HG02884 (cell line): ENCODE measurements around the gene MYCBP.
A peak's percentile ranks its signal among the peaks of the same experiment; 100 is the strongest.
"Not testable (repeated sequence)": the region's sequence is repeated elsewhere in the genome, so short reads cannot be mapped to it uniquely, and the experiment has no call there.

Experiments used
- ATAC-seq: cut with Tn5 transposase; IDR thresholded peaks from one replicate; pipeline ENCODE4 v1.9.1; 2021; ENCODE audit warnings: mild to moderate bottlenecking, moderate library complexity; ENCODE audit not compliant: unreplicated experiment

MYCBP gene

DNA sequence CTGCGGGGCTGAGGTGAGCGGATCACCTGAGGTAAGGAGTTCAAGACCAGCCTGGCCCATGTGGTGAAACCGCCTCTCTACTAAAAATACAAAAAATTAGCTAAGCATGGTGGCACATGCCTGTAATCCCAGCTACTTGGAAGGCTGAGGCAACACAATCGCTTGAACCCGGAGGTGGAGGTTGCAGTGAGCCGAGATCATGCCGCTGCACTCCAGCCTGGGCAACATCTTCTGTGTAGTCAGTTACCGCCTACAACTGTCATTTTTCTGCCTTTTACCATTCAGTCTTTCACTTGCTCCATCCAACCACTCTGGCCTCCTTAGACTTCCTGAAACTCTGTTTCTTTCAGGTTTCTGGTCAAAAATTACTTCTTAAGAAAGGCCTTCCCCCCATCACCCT lies 2.2 kb downstream of the MYCBP start:
- ATAC-seq, result no peak

DNA sequence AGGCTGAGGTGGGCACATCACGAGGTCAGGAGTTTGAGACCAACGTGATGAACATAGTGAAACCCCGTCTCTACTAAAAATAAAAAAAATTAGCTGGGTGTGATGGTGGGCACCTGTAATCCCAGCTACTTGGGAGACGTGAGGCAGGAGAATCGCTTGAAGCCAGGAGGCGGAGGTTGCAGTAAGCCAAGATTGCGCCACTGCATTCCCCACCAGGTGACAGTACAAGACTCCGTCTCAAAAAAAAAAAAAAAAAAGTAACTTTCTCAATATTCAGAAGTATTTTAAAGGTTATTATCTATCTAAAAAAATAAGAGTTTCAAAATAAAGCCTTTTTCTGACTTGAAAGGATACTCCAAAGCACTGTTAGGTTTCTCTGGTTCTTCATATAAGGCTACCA lies 5.9 kb downstream of the MYCBP start:
- ATAC-seq, result no peak

DNA sequence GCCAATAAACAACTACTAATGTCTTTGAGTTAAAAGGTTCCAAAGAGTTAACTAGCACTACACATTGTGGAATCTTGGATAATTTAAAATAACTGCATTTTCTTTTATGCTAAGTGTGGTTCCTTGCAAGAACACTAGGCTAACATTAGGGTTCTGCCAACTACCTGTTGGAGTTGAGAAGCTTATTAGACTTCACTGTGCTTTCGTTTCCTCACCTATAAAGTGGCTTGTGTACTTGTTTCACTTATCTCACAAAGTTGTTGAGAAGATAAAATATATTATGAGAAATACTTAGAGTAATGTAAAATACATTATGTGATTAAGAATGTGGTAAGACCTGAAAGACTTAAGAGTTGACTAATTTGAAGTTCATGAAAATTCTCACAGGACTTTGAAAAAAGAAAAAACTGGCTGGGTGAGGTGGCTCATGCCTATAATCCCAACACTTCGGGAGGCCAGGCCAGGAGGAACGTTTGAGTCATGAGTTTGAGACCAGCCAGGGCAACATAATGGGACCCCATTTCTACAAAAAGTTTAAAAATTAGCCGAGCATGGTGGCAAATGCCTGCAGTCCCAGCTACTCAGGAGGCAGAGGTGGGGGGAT lies 7.9 kb downstream of the MYCBP start:
- no peak for ATAC-seq

DNA sequence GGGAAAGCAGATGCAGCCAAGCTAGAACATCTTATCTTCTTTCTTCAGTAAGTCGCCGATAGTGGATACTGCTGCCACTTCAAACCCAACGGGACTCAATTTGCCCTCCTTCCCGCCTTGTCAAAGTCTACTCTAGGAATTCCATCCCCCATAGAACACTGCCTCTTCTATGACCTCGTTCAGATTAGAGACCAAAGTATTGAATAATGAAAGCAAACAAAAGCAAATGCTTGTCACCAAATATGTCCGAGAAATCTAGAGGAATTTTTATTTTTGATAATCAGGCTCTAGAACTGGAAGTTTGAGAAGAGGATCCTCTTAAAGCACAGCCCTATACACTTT lies 12.7 kb downstream of the MYCBP start:
- ATAC-seq, result no peak

DNA sequence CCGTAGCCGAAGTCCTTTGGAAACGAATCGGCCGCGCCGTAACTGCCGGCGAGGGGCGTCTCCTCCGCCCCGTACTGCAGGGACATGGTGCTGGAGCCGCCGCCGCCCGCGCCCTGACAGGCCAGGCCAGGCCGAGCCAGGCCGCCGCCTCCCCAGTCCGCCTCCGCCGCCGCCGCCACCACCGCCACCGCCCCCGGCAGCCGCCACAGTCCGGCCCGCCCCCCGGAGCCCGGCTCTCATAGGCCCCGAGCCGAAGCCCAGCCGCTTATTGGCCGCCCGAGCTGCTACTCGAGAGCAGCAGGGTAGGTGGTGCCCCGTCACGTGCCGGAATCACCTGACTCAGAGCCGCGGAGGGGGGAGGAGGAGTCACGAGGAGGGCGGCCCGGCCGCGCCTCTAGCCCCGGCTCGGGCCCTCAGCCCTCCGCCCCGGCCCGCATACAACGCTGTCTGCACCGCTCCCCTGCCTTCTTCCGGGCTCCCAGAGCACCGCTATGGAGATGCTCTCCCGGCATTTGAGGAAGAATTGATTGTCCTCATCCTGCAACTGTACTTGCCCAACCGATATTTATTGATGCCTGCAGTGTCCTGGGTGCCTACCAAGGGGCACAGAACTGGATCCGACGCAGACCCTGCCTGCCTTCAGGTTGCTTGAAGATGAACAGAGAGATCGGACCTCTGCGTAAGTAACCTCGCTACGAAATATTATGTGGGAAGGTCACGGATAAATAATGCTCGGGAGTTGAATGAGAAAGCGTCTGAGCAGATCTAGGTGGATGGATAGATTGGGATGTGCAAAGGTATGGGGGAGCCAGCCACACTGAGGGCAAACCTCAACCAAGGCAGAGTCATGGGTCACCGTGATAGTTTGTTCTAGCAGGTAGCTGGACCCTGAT lies 13.3 kb downstream of the MYCBP start, which contains the start of gene RRAGC:
Gene RRAGC, minus strand, starts transcription at position 212 of the 893 bp plus-strand sequence. Its CDS starts 126 bp downstream, at position 86.
- peak; percentile 86 for ATAC-seq

DNA sequence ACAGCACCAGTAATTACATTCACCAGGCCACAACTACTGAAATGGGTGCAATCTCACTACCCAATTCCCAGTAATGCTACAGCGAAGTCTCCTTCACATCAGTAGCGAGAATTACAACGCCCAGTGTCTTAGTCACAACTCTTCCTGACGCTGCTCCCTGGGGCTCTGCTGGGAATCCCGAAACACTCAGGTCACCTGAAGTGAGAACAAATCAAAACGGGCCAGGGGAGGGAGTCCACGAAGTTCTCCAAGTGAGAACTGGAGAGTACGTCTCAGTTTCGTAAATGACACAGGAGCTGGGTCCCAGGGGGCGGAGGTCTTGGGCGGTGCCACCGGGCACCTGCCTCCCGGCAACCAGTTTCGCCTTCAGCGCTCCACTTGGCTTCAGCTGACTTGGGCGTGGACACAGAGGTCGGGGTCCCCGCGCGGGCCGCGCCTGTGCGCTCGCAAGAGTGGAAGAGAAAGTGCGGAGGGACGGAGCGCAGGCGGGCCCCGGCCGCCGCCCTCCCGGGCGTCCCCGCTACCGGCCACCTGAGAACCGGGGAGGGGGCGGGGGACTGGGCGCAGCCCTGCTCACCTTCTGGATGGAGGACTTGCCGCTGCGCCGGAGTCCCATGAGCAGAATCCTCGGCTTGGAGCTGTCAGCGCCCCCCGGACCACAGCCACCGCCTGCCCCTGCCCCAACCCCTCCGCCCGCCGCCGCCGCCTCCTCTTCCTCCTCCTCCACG lies 14.2 kb downstream of the MYCBP start:
- peak; percentile 27 for ATAC-seq

DNA sequence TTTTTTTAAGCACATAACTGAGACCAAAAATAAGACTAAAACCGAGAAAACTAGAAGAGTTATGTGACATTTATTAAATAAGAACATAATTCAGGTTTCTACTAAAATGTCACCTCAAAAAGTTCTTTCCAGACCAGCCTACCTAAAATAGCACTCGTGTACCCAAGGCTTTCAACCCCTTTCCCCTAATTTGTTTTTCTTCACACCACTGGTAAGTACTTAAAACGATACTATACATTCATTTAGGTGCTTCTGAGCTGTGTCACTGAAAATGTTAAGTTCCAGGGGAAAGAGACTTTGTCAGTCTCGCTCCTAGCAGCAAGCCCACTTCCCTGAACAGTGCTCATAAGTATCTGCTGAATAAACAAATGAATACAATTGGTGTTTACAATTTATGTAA lies 20.4 kb downstream of the MYCBP start:
- peak; percentile 59 for ATAC-seq

DNA sequence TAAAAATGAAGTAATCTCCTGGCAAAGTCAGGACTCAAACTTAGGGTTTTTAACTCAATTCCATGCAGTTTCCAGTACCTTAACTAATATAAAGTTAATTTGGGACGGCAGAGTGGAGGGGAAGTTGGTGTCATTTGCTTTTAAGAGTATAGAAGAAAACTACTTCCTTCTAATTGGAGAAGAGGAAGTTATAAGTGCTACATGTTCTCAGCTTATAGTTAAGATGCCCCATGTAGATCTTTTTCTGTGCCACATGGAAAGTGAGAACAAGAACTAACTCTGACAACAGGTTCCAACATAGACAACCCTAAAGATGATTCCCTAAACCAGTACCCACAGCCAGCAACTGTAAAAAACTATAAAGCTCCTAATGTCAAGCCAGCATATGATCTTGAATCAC lies 25.1 kb downstream of the MYCBP start:
- no peak for ATAC-seq

DNA sequence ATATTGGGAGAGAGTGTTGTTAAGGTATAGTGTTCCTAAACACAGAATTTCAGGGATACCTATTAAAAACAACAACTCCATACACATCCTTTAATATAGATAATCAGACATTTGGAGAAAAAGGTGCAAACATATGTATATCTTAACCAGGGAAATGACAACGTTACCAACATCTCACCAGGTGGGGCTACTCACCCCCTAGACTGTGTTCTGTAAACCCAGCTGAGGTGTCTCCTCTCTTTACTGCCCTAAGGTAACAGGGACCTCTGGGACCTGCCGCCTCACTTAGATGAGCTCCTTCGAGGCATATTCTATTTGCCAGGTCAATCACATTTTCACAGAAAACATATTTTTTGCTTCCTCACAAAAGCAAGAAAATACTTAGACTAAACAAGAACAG lies 26.9 kb downstream of the MYCBP start:
- no peak for ATAC-seq

DNA sequence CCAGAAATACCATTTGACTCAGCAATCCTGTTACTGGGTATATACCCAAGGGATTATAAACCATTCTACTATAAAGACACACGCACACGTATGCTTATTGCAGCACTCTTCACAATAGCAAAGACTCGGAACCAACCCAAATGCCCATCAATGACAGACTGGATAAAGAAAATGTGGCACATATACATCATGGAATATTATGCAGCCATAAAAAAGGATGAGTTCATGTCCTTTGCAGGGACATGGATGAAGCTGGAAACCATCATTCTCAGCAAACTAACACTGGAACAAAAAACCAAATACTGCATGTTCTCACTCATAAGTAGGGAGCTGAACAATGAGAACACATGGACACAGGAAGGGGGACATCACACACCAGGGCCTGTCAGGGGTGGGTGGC lies 28.1 kb downstream of the MYCBP start:
- not testable (repeated sequence) for ATAC-seq

DNA sequence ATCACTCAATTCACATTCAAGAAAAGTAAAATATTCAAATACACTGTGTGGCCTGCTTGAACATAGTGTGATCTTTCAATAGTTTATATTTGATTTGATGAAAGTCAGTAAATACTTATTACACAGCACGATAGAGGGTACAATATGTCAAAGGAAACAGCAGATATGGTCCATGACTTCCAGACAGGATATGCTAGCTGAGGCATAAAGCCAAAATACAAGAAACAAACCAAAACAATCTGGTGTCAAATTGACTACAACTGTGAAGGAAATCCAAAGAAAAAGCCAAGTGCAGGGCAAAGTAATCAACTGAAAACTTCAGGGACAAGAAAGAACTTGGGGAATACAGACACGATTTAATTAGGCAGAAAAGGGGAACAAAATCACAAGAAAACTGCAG lies 32.9 kb downstream of the MYCBP start:
- ATAC-seq, result no peak

DNA sequence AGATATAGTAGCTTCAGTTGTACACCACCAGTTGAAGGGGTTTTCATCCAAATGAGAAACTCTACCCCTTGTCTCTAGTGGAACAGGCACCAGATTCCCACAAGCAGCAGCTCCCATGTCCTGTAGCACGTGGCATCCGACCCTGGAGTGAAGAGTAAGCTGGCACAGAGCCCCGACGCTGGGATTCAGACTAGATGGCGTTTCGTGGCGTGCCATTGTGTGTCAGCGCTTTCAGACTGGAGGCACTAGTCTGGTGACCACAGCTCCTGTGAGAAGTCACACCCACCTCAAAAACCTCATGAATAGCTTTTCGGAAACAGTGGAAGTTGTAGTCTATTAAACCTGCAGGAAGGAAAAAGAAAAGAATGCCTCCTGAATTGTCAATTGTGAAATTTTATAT lies 33.8 kb downstream of the MYCBP start:
- ATAC-seq, result no peak

DNA sequence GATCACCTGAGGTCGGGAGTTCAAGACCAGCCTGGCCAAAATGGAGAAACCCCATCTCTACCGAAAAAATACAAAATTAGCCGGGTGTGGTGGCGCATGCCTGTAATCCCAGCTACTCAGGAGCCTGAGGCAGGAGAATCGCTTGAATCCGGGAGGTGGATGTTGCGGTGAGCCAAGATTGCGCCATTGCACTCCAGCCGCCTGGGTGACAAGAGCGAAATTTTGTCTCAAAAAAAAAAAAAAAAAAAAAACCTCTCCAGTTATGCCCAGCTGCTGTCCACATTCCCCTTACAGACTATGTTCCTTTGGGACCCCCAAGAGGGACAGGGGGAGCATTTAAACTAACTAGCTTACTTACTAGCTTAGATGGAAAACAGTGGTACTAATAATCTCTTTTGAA lies 36.8 kb downstream of the MYCBP start:
- not testable (repeated sequence) for ATAC-seq

DNA sequence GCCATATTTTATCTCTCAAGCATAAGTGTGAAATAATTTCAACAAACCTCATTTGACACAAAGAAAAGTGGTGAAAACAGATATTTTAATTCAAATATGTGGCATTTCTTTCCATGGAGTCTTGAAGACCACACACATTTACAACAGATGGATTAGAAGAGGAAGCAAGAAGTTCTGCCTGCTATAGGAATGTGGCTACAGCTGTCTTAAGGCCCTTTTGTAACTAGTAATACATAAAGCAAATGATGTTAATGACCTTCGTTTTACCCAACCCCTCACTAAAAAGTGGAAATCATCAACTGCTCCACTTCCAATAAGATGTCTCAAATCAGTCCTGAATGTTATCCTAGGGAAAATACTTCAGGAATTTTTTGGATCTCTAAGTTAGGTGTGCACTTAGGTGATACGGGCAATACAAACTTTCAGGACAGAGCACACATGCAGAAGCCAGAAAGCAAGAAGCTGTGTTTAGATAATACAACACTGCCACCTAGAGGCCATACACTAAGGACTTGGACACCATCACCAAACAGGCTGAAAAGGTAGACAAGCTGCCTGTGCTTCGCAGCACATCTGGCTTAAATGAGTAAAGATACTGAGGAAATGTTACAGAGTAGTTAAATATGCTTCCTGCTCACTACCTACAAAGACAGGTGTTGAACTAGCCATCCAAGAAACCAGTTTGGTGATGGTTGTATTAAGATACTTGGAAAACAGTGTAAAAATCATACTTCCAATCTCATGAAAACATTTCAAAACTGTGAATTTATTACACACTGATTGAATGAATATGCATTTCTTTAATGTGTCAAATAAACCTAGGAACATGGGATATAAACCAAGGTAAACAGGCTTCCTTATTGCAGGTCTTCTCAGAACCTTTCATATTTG lies 38.0 kb downstream of the MYCBP start:
- ATAC-seq, result no peak

DNA sequence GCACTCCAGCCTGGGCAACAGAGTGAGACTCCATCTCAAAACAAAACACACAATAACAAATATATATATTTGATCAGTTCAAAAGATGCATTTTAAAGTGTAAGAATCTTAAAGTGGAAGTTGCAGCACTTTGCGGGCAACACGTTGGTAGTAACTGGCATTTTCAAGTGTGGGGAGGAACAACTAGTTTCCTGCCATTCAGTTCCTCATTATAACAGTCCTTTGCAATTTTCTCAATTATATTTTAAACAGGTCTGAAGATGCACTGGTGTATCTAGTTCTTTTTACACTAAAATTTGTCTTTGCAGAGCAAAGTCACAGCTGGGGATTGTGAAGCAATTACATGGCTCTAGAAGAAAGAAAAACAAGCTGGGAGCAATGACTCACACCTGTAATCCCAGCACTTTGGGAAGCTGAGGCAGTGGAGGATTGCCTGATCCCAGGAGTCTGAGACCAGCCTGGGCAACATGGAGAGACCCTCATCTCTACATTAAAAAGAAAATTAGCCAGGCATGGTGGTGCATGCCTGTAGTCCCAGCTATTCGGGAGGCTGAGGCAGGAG lies 38.8 kb downstream of the MYCBP start:
- ATAC-seq, result no peak

DNA sequence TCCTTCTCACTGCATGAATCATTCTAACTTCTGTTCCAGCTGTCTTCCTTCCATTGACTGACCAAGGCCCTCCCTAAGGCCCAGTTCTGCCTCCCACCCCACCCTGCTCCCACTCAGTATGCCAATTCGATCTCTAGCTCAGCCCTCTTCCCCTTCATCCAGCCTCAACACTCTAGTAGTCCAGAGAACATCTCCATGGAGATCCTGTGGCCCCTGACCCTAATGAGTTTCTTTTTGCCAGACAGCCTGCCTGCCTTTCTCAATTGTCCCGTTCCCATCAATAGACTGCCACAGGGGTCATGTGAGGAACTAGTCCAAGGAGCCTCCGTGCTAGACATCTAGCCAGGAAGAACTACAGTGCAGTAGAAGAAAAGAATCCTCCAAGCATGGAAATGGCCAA lies 40.0 kb downstream of the MYCBP start:
- ATAC-seq, result no peak

DNA sequence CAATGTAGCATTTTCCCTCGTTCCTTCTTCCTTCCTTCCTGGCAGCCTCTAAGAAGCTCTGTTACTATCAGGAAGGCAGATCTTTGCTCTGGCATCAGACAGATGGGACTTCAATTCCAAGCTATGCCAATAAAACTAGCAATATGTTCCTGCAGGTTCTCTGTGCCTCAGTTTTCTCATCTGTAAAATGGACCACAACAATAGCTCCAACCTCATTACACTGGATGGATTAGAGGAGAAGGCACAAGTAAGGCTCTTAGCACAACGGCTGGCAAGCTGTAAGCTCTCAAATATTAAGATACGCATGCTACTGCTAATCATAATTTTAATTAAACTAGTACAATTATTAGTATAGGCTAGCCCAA lies 40.8 kb downstream of the MYCBP start:
- no peak for ATAC-seq

DNA sequence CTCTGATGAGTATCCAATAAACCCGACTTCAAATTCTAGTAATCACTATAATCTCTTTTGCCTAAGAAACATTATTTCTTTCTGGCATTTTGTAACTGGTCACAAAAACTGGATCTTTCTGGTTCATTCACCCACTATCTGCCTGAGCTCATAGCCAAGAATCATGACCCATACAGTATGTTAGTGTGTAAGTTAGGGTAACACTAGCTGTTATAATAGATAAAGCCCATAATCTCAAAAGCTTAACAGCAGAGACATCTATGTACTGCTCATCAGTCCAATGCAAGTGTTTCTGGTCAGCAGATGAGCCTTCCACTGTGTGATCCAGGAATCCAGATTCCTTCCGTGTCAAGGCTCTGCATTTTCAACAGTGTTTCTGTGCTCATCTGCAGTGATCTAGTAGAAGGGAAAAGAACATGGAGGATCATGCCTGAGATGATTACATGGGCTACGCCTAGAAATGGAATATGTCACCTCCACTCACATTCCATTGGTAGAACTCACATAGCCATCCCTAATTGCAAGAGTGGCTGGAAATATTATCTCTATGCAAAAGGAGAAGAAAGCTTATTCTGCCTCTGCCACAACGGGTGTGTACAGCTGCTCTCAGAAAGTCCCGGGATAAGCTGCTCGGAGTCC lies 41.3 kb downstream of the MYCBP start:
- ATAC-seq, result no peak

DNA sequence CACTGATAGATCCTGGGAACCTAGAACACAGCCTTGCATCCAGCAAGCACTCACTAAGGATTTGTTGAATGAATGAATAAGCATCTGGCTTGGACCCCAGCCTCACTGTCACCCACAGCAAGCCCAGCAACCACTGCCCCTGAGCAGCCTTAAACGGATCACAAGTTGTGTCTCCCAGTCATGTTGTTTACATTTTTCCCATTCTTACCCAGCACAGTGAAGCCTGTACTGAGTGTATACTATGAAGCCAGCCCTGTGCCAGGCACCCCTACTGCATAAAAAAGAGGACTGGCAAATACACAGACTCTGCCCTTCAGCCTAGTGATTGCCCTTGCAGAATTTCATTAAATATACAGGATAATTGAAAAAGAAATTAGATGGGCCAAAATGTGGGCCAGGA lies 43.8 kb downstream of the MYCBP start:
- no peak for ATAC-seq

DNA sequence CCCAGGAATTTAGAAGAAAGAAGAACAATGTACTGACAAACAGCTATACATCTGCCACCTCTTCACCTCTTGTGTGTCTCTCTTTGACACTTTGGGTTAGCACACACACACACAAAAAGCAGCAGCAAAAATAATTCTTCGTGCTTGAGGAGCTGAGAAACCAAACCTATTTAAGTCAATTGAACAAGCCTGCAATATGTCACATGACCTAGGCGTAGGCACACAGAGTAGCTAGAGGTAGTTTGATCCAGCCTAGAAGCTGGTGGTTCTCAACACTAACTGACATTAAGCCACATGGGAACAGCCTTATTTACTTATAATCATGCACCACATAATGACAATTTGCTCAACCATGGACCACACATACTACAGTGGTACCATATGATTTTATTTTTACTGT lies 45.8 kb downstream of the MYCBP start:
- no peak for ATAC-seq
